Nephron progenitor cell (in vitro differentiated cells): ENCODE results near the gene XPC.

Source experiments
- DNase-seq: peaks from one replicate; pipeline ENCODE4 v3.0.0; 2021
- H3K27ac Mint-ChIP-seq: 2 replicates; pipeline ENCODE4 v1.8.0; 2021; ENCODE audit warnings: mild to moderate bottlenecking, moderate library complexity, mixed read lengths
- H3K27me3 Mint-ChIP-seq: 2 replicates; pipeline ENCODE4 v1.8.0; 2021; ENCODE audit warnings: mild to moderate bottlenecking, low read depth, mixed read lengths; ENCODE audit not compliant: poor library complexity
- H3K36me3 Mint-ChIP-seq: 2 replicates; pipeline ENCODE4 v1.8.0; 2021; ENCODE audit warnings: low read depth, mixed read lengths
- H3K4me1 Mint-ChIP-seq: 2 replicates; pipeline ENCODE4 v1.8.0; 2021; ENCODE audit warnings: mixed read lengths
- H3K4me3 Mint-ChIP-seq: 2 replicates; pipeline ENCODE4 v1.8.0; 2021; ENCODE audit warnings: mild to moderate bottlenecking, moderate library complexity, mixed read lengths
- H3K9me3 Mint-ChIP-seq: 2 replicates; pipeline ENCODE4 v1.8.0; 2021; ENCODE audit warnings: mild to moderate bottlenecking, moderate library complexity, mixed read lengths
- CTCF ChIP-seq: fragments of 200-600 bp; sonication (generic); IDR thresholded peaks from 2 replicates; pipeline ENCODE4 v1.5.0; 2021; ENCODE audit warnings: antibody characterized with exemption

Gene XPC

GRCh38 chr3:14132120-14132519, 46.3 kb downstream of the XPC start:
- Mint-ChIP-seq H3K9me3 (no peaks in the 10 kb centered on the region), H3K36me3 (peaks cover 61% of the 10 kb centered on the region), H3K27me3 (peaks cover 3% of the 10 kb centered on the region), H3K4me1 (peaks cover 5% of the 10 kb centered on the region), H3K27ac (no peak overlapping the region), H3K4me3 (no peak overlapping the region)
- TF ChIP-seq CTCF, result no peak
- DNase-seq, result no peak

- Mint-ChIP-seq H3K4me1 (peaks cover 14% of the 10 kb centered on the region), H3K27ac (no peak overlapping the region), H3K36me3 (peaks cover 60% of the 10 kb centered on the region), H3K9me3 (no peaks in the 10 kb centered on the region), H3K27me3 (peaks cover 3% of the 10 kb centered on the region), H3K4me3 (no peak overlapping the region)
- no peak for DNase-seq
- TF ChIP-seq CTCF, result no peak
Measured at GRCh38 chr3:14131134-14131533, 47.3 kb downstream of the XPC start.

- no peak overlapping the region for H3K27ac Mint-ChIP-seq
- no peak overlapping the region for H3K4me3 Mint-ChIP-seq
- no peaks in the 10 kb centered on the region for H3K9me3 Mint-ChIP-seq
- no peak for TF ChIP-seq CTCF
- H3K27me3 Mint-ChIP-seq, result peaks cover 3% of the 10 kb centered on the region
- peaks cover 18% of the 10 kb centered on the region for H3K4me1 Mint-ChIP-seq
- H3K36me3 Mint-ChIP-seq, result peaks cover 55% of the 10 kb centered on the region
- DNase-seq, result no peak
Measured at GRCh38 chr3:14130707-14131106, 47.7 kb downstream of the XPC start.

- no peak for TF ChIP-seq CTCF
- H3K27me3 Mint-ChIP-seq, result peaks cover 3% of the 10 kb centered on the region
- H3K4me1 Mint-ChIP-seq, result peaks cover 22% of the 10 kb centered on the region
- no peaks in the 10 kb centered on the region for H3K9me3 Mint-ChIP-seq
- H3K27ac Mint-ChIP-seq, result no peak overlapping the region
- H3K4me3 Mint-ChIP-seq, result no peak overlapping the region
- no peak for DNase-seq
- H3K36me3 Mint-ChIP-seq, result peaks cover 54% of the 10 kb centered on the region
Measured at GRCh38 chr3:14130230-14130629, 48.2 kb downstream of the XPC start.

GRCh38 chr3:14129296-14129695, 49.1 kb downstream of the XPC start:
- peaks cover 54% of the 10 kb centered on the region for H3K36me3 Mint-ChIP-seq
- peaks cover 22% of the 10 kb centered on the region for H3K4me1 Mint-ChIP-seq
- no peaks in the 10 kb centered on the region for H3K9me3 Mint-ChIP-seq
- peaks cover 3% of the 10 kb centered on the region for H3K27me3 Mint-ChIP-seq
- no peak overlapping the region for H3K27ac Mint-ChIP-seq
- DNase-seq, result no peak
- H3K4me3 Mint-ChIP-seq, result no peak overlapping the region
- TF ChIP-seq CTCF, result no peak

- Mint-ChIP-seq H3K27me3 (peaks cover 3% of the 10 kb centered on the region), H3K9me3 (no peaks in the 10 kb centered on the region), H3K4me3 (no peak overlapping the region), H3K4me1 (peaks cover 26% of the 10 kb centered on the region), H3K36me3 (peaks cover 54% of the 10 kb centered on the region), H3K27ac (no peak overlapping the region)
- TF ChIP-seq CTCF, result no peak
- DNase-seq, result no peak
Measured at GRCh38 chr3:14128724-14129123, 49.7 kb downstream of the XPC start.
